Right renal pelvis (tissue), 4 donors: ENCODE data around the gene MARCHF2. TPM values are rescaled to one million over a fixed set of nuclear protein-coding genes. Genes with fewer than 3 reads are reported as not detected.
"Not testable (repeated sequence)": the region's sequence is repeated elsewhere in the genome, so short reads cannot be mapped to it uniquely, and the experiment has no call there.

ENCODE experiments used
- DNase-seq, 4 donors: peaks; one replicate each; pipeline ENCODE4 v3.0.0-alpha.2; 2013; ENCODE audit warnings: low read depth in 4 of 4, low spot score in 3 of 4, missing footprints in 1 of 4
- polyA plus RNA-seq, 4 donors: library from polyadenylated mRNA; unstranded; fragments of 120-200 nt; gene quantifications; one replicate each; pipeline ENCODE4 v1.2.1, GENCODE V29; 2013; ENCODE audit not compliant: insufficient read length in 4 of 4

MARCHF2 gene
- polyA plus RNA-seq, 4 donors = 12.8 to 18.6 (median 13.5) TPM

- no peak for DNase-seq
Observed at GRCh38 chr19:8403820-8404109, 9.3 kb upstream of the MARCHF2 start.

- DNase-seq = no peak
Observed at GRCh38 chr19:8404391-8405151, 8.5 kb upstream of the MARCHF2 start.

- not testable (repeated sequence) for DNase-seq
Observed at GRCh38 chr19:8410718-8411117, 2.4 kb upstream of the MARCHF2 start.

- no peak for DNase-seq
Observed at GRCh38 chr19:8413629-8413995, 507 bp downstream of the MARCHF2 start.

- DNase-seq = no peak
Observed at GRCh38 chr19:8416796-8417195, 3.7 kb downstream of the MARCHF2 start.

- no peak for DNase-seq
Observed at GRCh38 chr19:8421484-8422461, 8.7 kb downstream of the MARCHF2 start.

GRCh38 chr19:8423817-8424223 lies 10.7 kb downstream of the MARCHF2 start:
- no peak for DNase-seq

GRCh38 chr19:8425331-8425730 lies 12.2 kb downstream of the MARCHF2 start:
- DNase-seq = not testable (repeated sequence)

- no peak for DNase-seq
Observed at GRCh38 chr19:8426283-8426682, 13.2 kb downstream of the MARCHF2 start.

GRCh38 chr19:8429044-8429443 lies 15.9 kb downstream of the MARCHF2 start:
- no peak for DNase-seq

- DNase-seq = no peak
Observed at GRCh38 chr19:8429826-8430225, 16.7 kb downstream of the MARCHF2 start.

- DNase-seq = no peak
Observed at GRCh38 chr19:8430650-8431049, 17.5 kb downstream of the MARCHF2 start.

GRCh38 chr19:8438236-8438635 lies 25.1 kb downstream of the MARCHF2 start:
- no peak for DNase-seq

- DNase-seq = no peak
Observed at GRCh38 chr19:8441725-8442544, 28.8 kb downstream of the MARCHF2 start.

- DNase-seq = not testable (repeated sequence)
Observed at GRCh38 chr19:8444140-8444676, 31.1 kb downstream of the MARCHF2 start.

- peak; percentile 93 to 96 (median 94) for DNase-seq
Observed at GRCh38 chr19:8444677-8445487, 31.8 kb downstream of the MARCHF2 start, which contains the start of gene HNRNPM. TSS of gene HNRNPM (plus strand) at chr19:8444975. CDS start at chr19:8444999, 24 bp downstream.

GRCh38 chr19:8445488-8446001 lies 32.4 kb downstream of the MARCHF2 start:
- no peak for DNase-seq

GRCh38 chr19:8446061-8446709 lies 33.1 kb downstream of the MARCHF2 start:
- DNase-seq = no peak

- no peak for DNase-seq
Observed at GRCh38 chr19:8449830-8450229, 36.7 kb downstream of the MARCHF2 start.
